PC-3 (cell line): ENCODE data around the gene PDX1.

ENCODE experiments used
- CTCF ChIP-seq: fragments of 300-600 bp; sonication (generic); conservative IDR thresholded peaks from 2 replicates; pipeline ENCODE4 v1.5.1; 2017; ENCODE audit warnings: antibody characterized with exemption, low read depth, mild to moderate bottlenecking, low read length
- EZH2 ChIP-seq: fragments of 300-600 bp; sonication (generic); IDR thresholded peaks from one replicate; pipeline ENCODE4 v1.6.1; 2017; ENCODE audit warnings: antibody characterized with exemption, mild to moderate bottlenecking, low read length; ENCODE audit not compliant: unreplicated experiment

GRCh38 chr13:27933118-27933517 lies 13.3 kb downstream of the PDX1 start:
- TF ChIP-seq CTCF (no peak), EZH2 (no peak)
